Adrenal gland (tissue), 12 donors: ENCODE results near the gene FCRL2. TPM values are rescaled to one million over a fixed set of nuclear protein-coding genes. Genes with fewer than 3 reads are reported as not detected.

Source experiments
- DNase-seq, 7 donors: peaks; one replicate each; pipeline ENCODE4 v3.0.0-alpha.2; 2019 to 2020
- H3K27ac ChIP-seq, 5 donors: fragments of 200-600 bp; sonication (generic) in 4 of 5; 1 replicate in 3 of 5; 2 replicates in 2 of 5; pipeline versions ENCODE4 v1.5.1 to v1.8.0; 2016 to 2020; ENCODE audit warnings: mild to moderate bottlenecking in 1 of 5
- H3K27me3 ChIP-seq: fragments of 200-600 bp; 2 replicates; pipeline ENCODE4 v1.8.0; 2021
- H3K36me3 ChIP-seq, 2 donors: fragments of 200-600 bp; replicated peaks in 1 of 2; 1 replicate in 1 of 2; 2 replicates in 1 of 2; pipeline versions ENCODE4 v1.5.1 to v1.8.0; 2018 to 2022
- H3K4me1 ChIP-seq, 2 donors: fragments of 200-600 bp; replicated peaks in 1 of 2; 1 replicate in 1 of 2; 2 replicates in 1 of 2; pipeline versions ENCODE4 v1.5.1 to v1.8.0; 2018 to 2021
- H3K4me3 ChIP-seq, 4 donors: fragments of 200-600 bp; sonication (generic) in 3 of 4; one replicate each; pipeline ENCODE4 v1.5.1; 2016 to 2018
- H3K9me3 ChIP-seq, 3 donors: fragments of 200-600 bp; sonication (generic) in 1 of 3; replicated peaks in 1 of 3; 1 replicate in 2 of 3; 2 replicates in 1 of 3; pipeline versions ENCODE4 v1.5.1 to v1.8.0; 2016 to 2021
- CTCF ChIP-seq, 6 experiments: fragments of 450-650 bp in 4 of 6; fragments of 200-600 bp in 2 of 6; sonication (generic) in 1 of 6; IDR thresholded peaks; 1 replicate in 5 of 6; 2 replicates in 1 of 6; pipeline versions ENCODE4 v1.5.1 to v1.8.0; 2016 to 2021; ENCODE audit warnings: antibody characterized with exemption in 6 of 6, mild to moderate bottlenecking in 2 of 6, moderate library complexity in 1 of 6
- POLR2A ChIP-seq, 2 donors: fragments of 450-650 bp; IDR thresholded peaks; one replicate each; pipeline ENCODE4 v1.6.1; 2017; ENCODE audit warnings: antibody characterized with exemption in 2 of 2, mild to moderate bottlenecking in 2 of 2, moderate library complexity in 1 of 2
- whole genome bisulfite sequencing, 4 donors: extraction: QIAGEN DNeasy Blood & Tissue Kit in 2 of 4; methylation state at CpG; one replicate each; pipeline versions ENCODE4 v1.1.5 to v1.1.7; 2013 to 2017; 5-methylcytosine and 5-hydroxymethylcytosine counted together
- intact Hi-C, 2 donors: fragments of 100-400 bp; cut with DNase I; formaldehyde crosslinking; loops; one replicate each; pipeline versions ENCODE4 v1.14.1 to v1.15.0; 2022 to 2023
- polyA plus RNA-seq, 3 donors: library from polyadenylated mRNA; stranded (reverse); fragments of 200-250 nt in 2 of 3; fragments of 350-450 nt in 1 of 3; fragmentation: Illumina TruSeq in 1 of 3; extraction: RNeasy Lipid Tissue Mini Kit (QIAGEN cat#74804) in 1 of 3; gene quantifications; one replicate each; pipeline ENCODE4 v1.2.3, GENCODE V29; 2013 to 2014
- total RNA-seq, 9 donors: library from RNA; depleted of rRNA in 4 of 9; stranded (reverse); fragments of >200 nt in 4 of 9; fragments of 120-200 nt in 1 of 9; fragmentation: NEBNext Ultra II Directional in 1 of 9; extraction: Animal tissue kit (Norgen Biotek cat#: 25700) in 1 of 9; gene quantifications; one replicate each; pipeline versions ENCODE4 v1.1.0 to v1.2.4, GENCODE V29; 2013 to 2023
- donor health status: healthy with polysubstance abuse.
- donor health status: Bipolar disorder and iron deficiency.
- donor health status: DM: yes; HTN: yes; CAD: no.
- donor health status: DM: no; HTN: no; CAD: no.
- donor health status: DM: no; HTN: no; CAD: no.
- donor health status: DM: yes; HTN: yes; CAD: no.

Gene FCRL2
- total and polyA plus RNA-seq, 12 donors = 0.03 to 0.15 (median 0.08) TPM; not detected in 9

DNA sequence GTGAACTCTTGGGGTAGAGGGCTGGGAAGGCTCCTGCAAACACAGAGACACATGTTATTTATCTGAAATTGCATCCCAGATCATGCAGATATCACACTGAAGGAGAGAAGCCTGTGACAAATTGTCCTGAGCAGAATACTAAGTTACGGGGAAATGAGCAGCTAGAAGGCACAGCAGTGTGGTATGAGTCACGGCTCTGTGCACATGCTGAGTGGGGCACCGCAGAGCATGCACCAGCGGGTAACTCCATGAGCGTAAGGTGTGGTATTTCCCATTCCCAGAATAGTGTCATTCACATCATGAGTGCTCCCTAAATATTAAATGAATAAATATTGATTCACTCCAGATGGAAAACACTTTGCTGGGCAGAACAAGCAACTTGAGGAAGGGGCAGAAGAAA, 21.3 kb upstream of the FCRL2 start:
- Histone ChIP-seq H3K9me3 (no peaks in the 10 kb centered on the region), H3K36me3 (no peaks in the 10 kb centered on the region), H3K27ac (no peak overlapping the region), H3K27me3 (no peaks in the 10 kb centered on the region), H3K4me1 (no peaks in the 10 kb centered on the region), H3K4me3 (no peak overlapping the region)
- 78 to 86% (median 80%) methylated on average over 5 of the region's 5 CpGs for WGBS, 4 donors
- no peak for DNase-seq
- intact Hi-C loops = no loop called here
- no peak for TF ChIP-seq CTCF (IDR thresholded peaks at IDR 0.05)
- TF ChIP-seq POLR2A (IDR thresholded peaks at IDR 0.05) = no peak

DNA sequence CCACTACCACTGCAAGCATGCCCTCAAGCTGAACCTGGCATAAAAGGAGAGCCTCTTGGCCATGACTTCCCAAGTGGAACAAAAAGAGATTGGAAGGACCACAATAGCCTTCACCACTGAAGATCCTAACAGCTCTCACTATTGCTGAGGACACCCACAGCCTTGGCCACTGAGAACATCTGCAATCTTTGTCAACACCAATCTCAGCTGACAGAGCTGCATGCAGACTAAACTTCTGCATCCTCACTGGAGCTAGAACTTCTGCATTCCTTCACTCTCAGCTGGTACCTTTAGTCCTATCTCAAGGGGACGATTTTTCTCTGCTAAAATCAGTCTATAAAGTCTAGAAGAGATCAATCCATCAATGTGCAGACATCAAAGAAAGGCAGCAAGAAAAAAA, 8.3 kb upstream of the FCRL2 start:
- H3K9me3 ChIP-seq = no peaks in the 10 kb centered on the region
- TF ChIP-seq CTCF (IDR thresholded peaks at IDR 0.05) = no peak
- no peak overlapping the region for H3K27ac ChIP-seq
- WGBS, 4 donors = 7 to 19% (median 15%) methylated on average over 1 of the region's 1 CpG
- no peak for DNase-seq
- H3K27me3 ChIP-seq = no peaks in the 10 kb centered on the region
- intact Hi-C loops = no loop called here
- no peaks in the 10 kb centered on the region for H3K36me3 ChIP-seq
- no peak overlapping the region for H3K4me3 ChIP-seq
- H3K4me1 ChIP-seq = no peaks in the 10 kb centered on the region

DNA sequence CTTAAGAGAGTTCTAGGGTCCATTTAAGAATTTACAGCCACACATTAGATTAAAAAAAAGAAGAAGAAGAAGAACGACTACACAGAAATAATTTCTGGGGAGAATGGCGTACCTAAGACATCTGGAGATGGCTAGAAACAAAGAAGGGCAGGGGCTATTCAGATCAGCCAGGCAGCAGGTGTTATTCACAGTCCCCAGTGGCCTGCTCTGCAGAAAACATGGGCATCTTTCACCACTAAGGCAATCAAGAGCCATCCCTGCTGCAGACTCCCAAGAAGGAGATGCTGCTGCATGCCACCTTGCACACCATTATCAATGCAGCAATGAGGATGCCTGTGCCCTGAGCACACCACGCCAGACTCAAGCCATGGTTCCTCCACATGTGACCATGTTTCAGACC, 7.9 kb upstream of the FCRL2 start:
- Histone ChIP-seq H3K36me3 (no peaks in the 10 kb centered on the region), H3K4me3 (no peak overlapping the region), H3K27ac (no peak overlapping the region), H3K4me1 (no peaks in the 10 kb centered on the region), H3K27me3 (no peaks in the 10 kb centered on the region), H3K9me3 (no peaks in the 10 kb centered on the region)
- intact Hi-C loops = no loop called here
- TF ChIP-seq CTCF (IDR thresholded peaks at IDR 0.05) (no peak), POLR2A (IDR thresholded peaks at IDR 0.05) (no peak)
- no peak for DNase-seq
- WGBS, 4 donors = 72 to 81% (median 74%) methylated on average over 3 of the region's 3 CpGs

DNA sequence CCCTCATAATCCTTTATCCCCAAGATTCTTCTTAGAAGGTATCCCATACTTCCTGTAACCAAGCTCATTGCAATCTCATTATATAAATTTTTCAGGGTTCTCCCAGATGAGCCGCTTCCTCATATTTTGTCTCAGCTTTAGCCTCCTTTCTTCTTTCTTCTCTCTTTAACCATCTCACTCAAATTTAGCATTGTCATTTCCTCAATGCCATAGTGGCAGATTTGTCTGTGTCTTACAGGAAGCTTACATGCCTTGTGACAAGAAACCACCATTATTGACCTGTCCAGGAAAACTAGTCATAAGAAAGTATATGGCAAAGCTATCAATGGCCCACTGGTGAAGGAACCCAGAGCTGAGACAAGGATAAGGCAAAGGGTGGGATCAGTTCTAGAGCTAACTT, 6.0 kb upstream of the FCRL2 start:
- DNase-seq = no peak
- 66 to 84% (median 79%) methylated on average over 1 of the region's 1 CpG for WGBS, 4 donors

More for the DNA sequence above, 6.0 kb upstream of the FCRL2 start:
- Histone ChIP-seq H3K9me3 (no peaks in the 10 kb centered on the region), H3K27ac (no peak overlapping the region), H3K4me3 (no peak overlapping the region), H3K27me3 (no peaks in the 10 kb centered on the region), H3K36me3 (no peaks in the 10 kb centered on the region), H3K4me1 (no peaks in the 10 kb centered on the region)
- no peak for TF ChIP-seq CTCF (IDR thresholded peaks at IDR 0.05)
- TF ChIP-seq POLR2A (IDR thresholded peaks at IDR 0.05) = no peak
- intact Hi-C loops = no loop called here
